H7 (cell line): ENCODE results near the gene CHMP2A. TPM values are rescaled to one million over a fixed set of nuclear protein-coding genes. Genes with fewer than 3 reads are reported as not detected.

Source experiments
- DNase-seq: peaks from one replicate; pipeline ENCODE4 v3.0.0; 2012
- H3K27me3 ChIP-seq: 2 replicates; pipeline ENCODE4 v1.6.0; 2011; ENCODE audit warnings: mild to moderate bottlenecking, low read length; ENCODE audit not compliant: control insufficient read depth, insufficient read depth
- H3K36me3 ChIP-seq: replicated peaks from 2 replicates; pipeline ENCODE4 v1.5.1; 2011; ENCODE audit warnings: low read length; ENCODE audit not compliant: control insufficient read depth, insufficient read depth
- H3K4me3 ChIP-seq: 2 replicates; pipeline ENCODE4 v1.5.1; 2011; ENCODE audit warnings: low read depth, mild to moderate bottlenecking, control low read depth, low read length, moderate library complexity; ENCODE audit not compliant: insufficient read depth
- total RNA-seq: library from RNA; depleted of rRNA; stranded (reverse); fragments of >200 nt; shearing (Covaris generic); gene quantifications from 2 replicates; pipeline ENCODE4 v1.2.3, GENCODE V29; 2014

The CHMP2A gene
- total RNA-seq, 1 experiment from 2014 or later, result 85.9 TPM

- Histone ChIP-seq H3K27me3 (no peaks in the 10 kb centered on the region), H3K36me3 (peaks cover 5% of the 10 kb centered on the region), H3K4me3 (no peak overlapping the region)
- DNase-seq, result no peak
Observed at GRCh38 chr19:58561373-58562121, 6.6 kb upstream of the CHMP2A start.

DNA sequence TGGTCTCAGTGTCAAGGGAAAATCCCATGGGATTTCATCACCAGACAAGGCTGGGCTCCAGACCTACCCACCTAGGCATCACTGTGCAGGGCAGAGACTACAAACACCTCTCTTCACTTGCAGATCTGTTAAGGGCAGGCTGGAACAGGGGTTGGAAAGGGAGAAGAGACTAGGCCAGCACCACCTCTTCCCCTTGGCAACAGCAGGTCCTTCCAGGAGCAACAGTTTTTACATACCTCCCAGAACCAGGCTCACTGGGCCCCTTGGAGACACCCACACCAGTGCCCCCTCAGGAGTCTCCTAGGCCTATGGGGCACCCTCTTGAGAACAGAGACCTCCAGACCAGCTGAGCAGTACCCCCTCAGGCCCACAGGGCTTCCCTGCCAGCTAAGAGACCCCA, 6.0 kb upstream of the CHMP2A start:
- no peak overlapping the region for H3K4me3 ChIP-seq
- H3K27me3 ChIP-seq, result no peaks in the 10 kb centered on the region
- no peak for DNase-seq
- peaks cover 11% of the 10 kb centered on the region for H3K36me3 ChIP-seq

- H3K36me3 ChIP-seq, result peaks cover 11% of the 10 kb centered on the region
- no peak for DNase-seq
- peak overlapping the region; percentile 79 for H3K4me3 ChIP-seq
- H3K27me3 ChIP-seq, result no peaks in the 10 kb centered on the region
Observed at GRCh38 chr19:58560007-58560887, 5.3 kb upstream of the CHMP2A start.

DNA sequence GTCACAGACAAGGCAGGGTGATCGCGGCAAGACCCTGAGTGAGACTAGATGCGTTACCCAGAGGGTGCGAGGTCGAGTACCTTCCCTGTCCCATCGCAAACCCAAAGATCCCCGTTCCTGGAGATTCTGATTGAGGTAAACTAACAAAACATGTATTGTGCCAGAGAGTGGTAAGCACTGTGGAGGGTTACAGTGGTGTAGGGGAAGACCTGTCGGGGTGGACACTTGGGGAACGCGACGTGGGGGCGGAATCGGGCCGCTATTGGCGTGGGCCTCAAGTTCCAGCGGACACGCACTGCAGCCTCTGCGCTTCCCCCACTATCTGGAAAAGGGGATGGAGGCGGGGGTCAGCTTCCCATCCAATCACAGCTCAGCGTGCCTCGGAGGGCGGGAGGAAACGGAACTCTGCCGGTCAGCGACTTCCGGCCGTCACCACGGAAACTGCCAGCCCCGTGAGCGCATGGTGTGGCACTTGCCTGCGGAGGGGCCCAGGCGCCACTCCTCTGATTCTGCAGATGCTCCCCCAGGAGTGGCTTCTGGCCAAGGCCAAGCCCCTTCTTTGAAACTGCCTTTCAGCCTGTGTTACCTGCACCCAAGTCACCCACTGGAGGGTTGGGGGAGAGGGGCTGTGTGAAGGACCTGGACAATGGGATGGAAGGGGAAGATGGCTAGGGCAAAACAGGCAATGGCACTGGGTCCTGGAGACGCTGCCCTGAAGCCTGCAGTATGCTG, 4.5 kb upstream of the CHMP2A start:
- Histone ChIP-seq H3K36me3 (peaks cover 11% of the 10 kb centered on the region), H3K4me3 (peak overlapping the region; percentile 79), H3K27me3 (no peaks in the 10 kb centered on the region)
- peak; percentile 99 for DNase-seq

- Histone ChIP-seq H3K36me3 (peaks cover 12% of the 10 kb centered on the region), H3K4me3 (peak overlapping the region; percentile 79), H3K27me3 (no peaks in the 10 kb centered on the region)
- DNase-seq, result peak; percentile 98
Observed at GRCh38 chr19:58558623-58559274, 3.8 kb upstream of the CHMP2A start.

DNA sequence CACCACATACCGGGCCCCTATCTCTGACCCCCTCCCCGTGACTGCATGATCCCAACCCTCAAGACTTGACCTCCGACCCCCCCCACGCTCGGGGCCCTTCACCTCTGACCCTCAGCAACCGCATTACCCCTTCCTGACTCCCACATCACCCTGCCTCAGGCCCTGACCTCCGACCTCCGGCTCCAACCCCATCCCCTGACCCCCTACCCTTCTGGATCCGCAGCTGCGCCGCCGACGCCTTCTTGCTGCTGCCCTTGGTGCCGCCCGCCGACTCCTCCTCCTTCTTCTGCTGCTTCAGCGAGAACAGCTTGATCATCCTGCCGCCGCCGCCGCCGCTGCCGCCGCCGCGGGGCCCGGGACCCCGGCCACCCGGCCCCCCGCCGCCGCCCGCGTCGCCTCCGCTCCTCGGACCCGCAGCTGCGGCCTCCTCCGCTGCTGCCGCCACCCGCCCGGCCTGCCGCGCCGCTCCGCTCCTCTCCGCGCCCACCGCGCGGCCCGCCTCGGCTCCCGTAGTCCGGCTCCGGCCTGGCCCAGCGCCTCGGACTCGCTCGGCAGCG, 3.2 kb upstream of the CHMP2A start, which contains the start of gene UBE2M:
UBE2M (minus strand) TSS at position 546 of the 557 bp plus-strand sequence; CDS start at position 316, 230 bp downstream.
- Histone ChIP-seq H3K27me3 (no peaks in the 10 kb centered on the region), H3K4me3 (peak within 1 kb of the TSS; percentile 79), H3K36me3 (peaks cover 13% of the 10 kb centered on the region)
- peak; percentile 73 for DNase-seq

- Histone ChIP-seq H3K4me3 (peak overlapping the region; percentile 79), H3K36me3 (peaks cover 13% of the 10 kb centered on the region), H3K27me3 (no peaks in the 10 kb centered on the region)
- DNase-seq, result no peak
Observed at GRCh38 chr19:58557221-58558065, 2.5 kb upstream of the CHMP2A start.

DNA sequence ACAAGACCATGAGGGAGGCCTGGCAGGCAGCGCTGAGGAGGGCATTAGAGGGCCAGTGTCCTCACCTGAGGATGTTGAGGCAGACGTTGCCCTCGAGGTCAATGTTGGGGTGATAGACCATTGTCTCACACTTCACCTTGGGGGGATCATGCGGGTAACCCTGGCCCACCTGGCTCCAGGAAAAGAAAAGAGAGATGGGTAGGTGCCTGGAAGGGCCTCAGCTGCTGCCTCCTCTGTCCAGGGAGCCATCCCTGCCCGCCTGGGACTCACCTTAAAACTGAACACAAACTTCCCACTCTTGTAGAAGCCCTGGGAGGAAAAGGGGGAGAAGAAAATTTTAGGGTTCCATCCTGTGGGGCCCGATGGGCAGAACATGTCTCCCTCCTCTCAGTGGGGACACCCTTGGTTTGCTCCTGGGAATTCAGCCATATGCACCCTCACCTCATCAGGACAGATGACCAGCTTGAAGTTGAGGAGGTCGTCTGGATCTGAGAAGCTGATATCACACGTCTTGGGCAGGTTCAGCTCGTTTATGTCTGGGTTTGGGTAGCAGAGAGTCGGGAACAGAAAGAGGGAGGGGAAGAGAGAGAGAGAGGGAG, 1.8 kb upstream of the CHMP2A start:
- no peak for DNase-seq
- H3K36me3 ChIP-seq, result peaks cover 20% of the 10 kb centered on the region
- H3K27me3 ChIP-seq, result no peaks in the 10 kb centered on the region
- H3K4me3 ChIP-seq, result peak overlapping the region; percentile 79

- Histone ChIP-seq H3K27me3 (no peaks in the 10 kb centered on the region), H3K36me3 (peaks cover 22% of the 10 kb centered on the region), H3K4me3 (no peak overlapping the region)
- DNase-seq, result no peak
Observed at GRCh38 chr19:58555920-58556621, 1.2 kb upstream of the CHMP2A start.

DNA sequence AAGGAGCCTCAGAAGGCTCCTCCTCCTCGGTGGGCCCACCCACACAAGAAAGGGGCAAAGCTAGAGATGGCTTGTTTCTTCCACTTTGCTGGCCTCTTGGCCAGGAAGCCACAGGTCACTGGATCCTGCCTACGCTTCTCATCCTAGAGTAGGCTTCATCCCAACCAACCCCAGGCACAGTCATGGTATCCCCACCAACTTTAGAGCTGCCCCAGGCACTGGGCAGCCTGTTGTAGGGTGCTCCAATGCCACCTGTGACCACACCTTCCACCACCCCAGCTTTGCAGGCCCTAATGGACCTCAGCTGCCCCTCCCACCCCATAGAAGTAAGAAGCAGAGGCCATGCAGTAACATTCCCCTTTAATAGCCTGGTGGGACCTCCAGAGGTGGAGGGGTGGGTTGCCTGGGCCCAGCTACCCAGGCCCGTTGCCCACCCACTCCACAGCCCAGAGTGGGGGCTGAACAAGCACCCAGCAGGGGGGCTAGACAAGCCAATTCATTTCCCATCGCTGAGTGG, 522 bp upstream of the CHMP2A start:
- peaks cover 29% of the 10 kb centered on the region for H3K36me3 ChIP-seq

GRCh38 chr19:58553799-58554493, 959 bp downstream of the CHMP2A start:
- Histone ChIP-seq H3K36me3 (peaks cover 44% of the 10 kb centered on the region), H3K4me3 (peak overlapping the region; percentile 69), H3K27me3 (no peaks in the 10 kb centered on the region)
- DNase-seq, result no peak

More for the DNA sequence above, 522 bp upstream of the CHMP2A start:
- DNase-seq, result no peak
- no peaks in the 10 kb centered on the region for H3K27me3 ChIP-seq
- peak overlapping the region; percentile 25 for H3K4me3 ChIP-seq

- peaks cover 57% of the 10 kb centered on the region for H3K36me3 ChIP-seq
- H3K27me3 ChIP-seq, result no peaks in the 10 kb centered on the region
- no peak overlapping the region for H3K4me3 ChIP-seq
- no peak for DNase-seq
Observed at GRCh38 chr19:58552655-58553054, 2.2 kb downstream of the CHMP2A start.
